Measurements from ENCODE around the gene ICAM2. TPM values are rescaled to one million over a fixed set of nuclear protein-coding genes. Genes with fewer than 3 reads are reported as not detected.

The ICAM2 gene
- total and polyA plus RNA-seq, 8 donors: 32.3 to 55.4 (median 46.3) TPM

- no peaks in the 10 kb centered on the region for H3K9me3 ChIP-seq
- peaks cover 22 to 44% of the 10 kb centered on the region in 2 donors for H3K4me1 ChIP-seq
- H3K4me3 ChIP-seq: peak within 1 kb of the TSS; percentile 54 to 57
- H3K27ac ChIP-seq: no peak within 1 kb of the TSS
- no peak for TF ChIP-seq CTCF (IDR thresholded peaks at IDR 0.05)
- peaks cover 3 to 38% of the 10 kb centered on the region in 2 donors for H3K27me3 ChIP-seq
- intact Hi-C loops (cut with DNase I): no loop called here
- ATAC-seq (peak; percentile 67), DNase-seq (peak; percentile 69 to 91 (median 82))
- H3K36me3 ChIP-seq: peaks cover 0 to 11% of the 10 kb centered on the region in 2 donors
These were observed 22.2 kb downstream of the ICAM2 start, which contains the start of gene PRR29 for GRCh38 chr17:63998050-63998720. Gene PRR29 (plus strand): TSS chr17:63998351. CDS start chr17:63998365, 14 bp downstream.

GRCh38 chr17:63997341-63998048 is 22.9 kb downstream of the ICAM2 start:
- H3K4me3 ChIP-seq: peak overlapping the region; percentile 54 to 57
- no peak for TF ChIP-seq CTCF (IDR thresholded peaks at IDR 0.05)
- DNase-seq (no peak), ATAC-seq (peak; percentile 3)
- peaks cover 0 to 4% of the 10 kb centered on the region in 2 donors for H3K36me3 ChIP-seq
- peaks cover 3 to 38% of the 10 kb centered on the region in 2 donors for H3K27me3 ChIP-seq
- H3K9me3 ChIP-seq: no peaks in the 10 kb centered on the region
- intact Hi-C loops (cut with DNase I): no loop called here
- H3K27ac ChIP-seq: no peak overlapping the region
- peaks cover 22 to 44% of the 10 kb centered on the region in 2 donors for H3K4me1 ChIP-seq

- no peaks in the 10 kb centered on the region for H3K36me3 ChIP-seq
- H3K4me1 ChIP-seq: peaks cover 16 to 35% of the 10 kb centered on the region in 2 donors
- intact Hi-C loops (cut with DNase I): no loop called here
- no peaks in the 10 kb centered on the region for H3K9me3 ChIP-seq
- H3K27ac ChIP-seq: no peak overlapping the region
- peaks cover 3 to 38% of the 10 kb centered on the region in 2 donors for H3K27me3 ChIP-seq
- no peak for DNase-seq
- ATAC-seq: no peak
- no peak for TF ChIP-seq CTCF (IDR thresholded peaks at IDR 0.05)
- H3K4me3 ChIP-seq: no peak overlapping the region
These were observed 23.8 kb downstream of the ICAM2 start for GRCh38 chr17:63996430-63997182.

- Histone ChIP-seq H3K27ac (no peak overlapping the region), H3K36me3 (no peaks in the 10 kb centered on the region), H3K4me3 (no peak overlapping the region), H3K9me3 (no peaks in the 10 kb centered on the region), H3K27me3 (peaks cover 3 to 39% of the 10 kb centered on the region in 2 donors), H3K4me1 (peaks cover 11 to 28% of the 10 kb centered on the region in 2 donors)
- no peak for ATAC-seq
- intact Hi-C loops (cut with DNase I): no loop called here
- no peak for DNase-seq
- no peak for TF ChIP-seq CTCF (IDR thresholded peaks at IDR 0.05)
These were observed 24.8 kb downstream of the ICAM2 start for GRCh38 chr17:63995626-63996025.

Measured in left lung (tissue), 10 donors.